Measurements from ENCODE around the gene ETNPPL.

ETNPPL gene

DNA sequence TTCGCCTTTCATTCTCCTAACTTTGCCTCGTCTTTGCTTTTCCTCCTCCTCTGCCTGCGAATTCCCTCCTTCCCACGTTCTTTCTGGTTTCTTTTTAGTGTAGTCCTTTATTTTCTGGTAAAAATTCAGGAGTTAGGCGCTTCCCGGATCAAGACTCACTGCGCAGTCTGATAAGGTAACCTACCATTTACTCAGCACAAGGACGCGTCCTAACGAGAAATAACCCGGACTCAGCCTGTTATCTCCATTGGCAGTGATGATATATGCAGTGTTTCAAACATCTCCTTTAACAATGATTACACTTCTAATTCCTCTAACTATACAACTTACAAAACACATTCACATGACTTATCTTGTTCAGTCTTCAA is 357 bp upstream of the ETNPPL start:
- no peak for DNase-seq (ENCODE audit: extremely low read depth, low read depth)
- TF ChIP-seq, protein P1, sequence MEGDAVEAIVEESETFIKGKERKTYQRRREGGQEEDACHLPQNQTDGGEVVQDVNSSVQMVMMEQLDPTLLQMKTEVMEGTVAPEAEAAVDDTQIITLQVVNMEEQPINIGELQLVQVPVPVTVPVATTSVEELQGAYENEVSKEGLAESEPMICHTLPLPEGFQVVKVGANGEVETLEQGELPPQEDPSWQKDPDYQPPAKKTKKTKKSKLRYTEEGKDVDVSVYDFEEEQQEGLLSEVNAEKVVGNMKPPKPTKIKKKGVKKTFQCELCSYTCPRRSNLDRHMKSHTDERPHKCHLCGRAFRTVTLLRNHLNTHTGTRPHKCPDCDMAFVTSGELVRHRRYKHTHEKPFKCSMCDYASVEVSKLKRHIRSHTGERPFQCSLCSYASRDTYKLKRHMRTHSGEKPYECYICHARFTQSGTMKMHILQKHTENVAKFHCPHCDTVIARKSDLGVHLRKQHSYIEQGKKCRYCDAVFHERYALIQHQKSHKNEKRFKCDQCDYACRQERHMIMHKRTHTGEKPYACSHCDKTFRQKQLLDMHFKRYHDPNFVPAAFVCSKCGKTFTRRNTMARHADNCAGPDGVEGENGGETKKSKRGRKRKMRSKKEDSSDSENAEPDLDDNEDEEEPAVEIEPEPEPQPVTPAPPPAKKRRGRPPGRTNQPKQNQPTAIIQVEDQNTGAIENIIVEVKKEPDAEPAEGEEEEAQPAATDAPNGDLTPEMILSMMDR (IDR thresholded peaks at IDR 0.05; ENCODE audit: low read depth, low read length), result no peak

DNA sequence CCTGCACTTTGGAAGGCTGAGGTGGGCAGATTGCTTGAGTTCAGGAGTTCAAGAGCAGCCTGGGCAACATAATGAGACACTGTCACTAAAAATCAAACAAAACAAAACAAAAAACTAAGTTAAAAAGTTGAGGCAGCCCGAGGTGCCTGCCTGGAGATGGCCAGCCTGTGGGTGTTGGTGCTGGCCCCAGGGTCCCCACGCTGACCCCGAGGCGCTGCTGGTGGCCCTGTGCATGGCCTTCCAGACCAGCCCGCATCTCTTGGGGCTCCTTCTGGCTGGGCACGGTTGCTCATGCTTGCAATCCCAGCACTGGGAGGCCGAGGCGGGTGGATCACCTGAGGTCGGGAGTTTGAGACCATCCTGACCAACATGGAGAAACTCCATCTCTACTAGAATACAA is 4.4 kb downstream of the ETNPPL start:
- TF ChIP-seq, protein P1 (IDR thresholded peaks at IDR 0.05; ENCODE audit: low read depth, low read length), result no peak
- DNase-seq (ENCODE audit: extremely low read depth, low read depth), result no peak

DNA sequence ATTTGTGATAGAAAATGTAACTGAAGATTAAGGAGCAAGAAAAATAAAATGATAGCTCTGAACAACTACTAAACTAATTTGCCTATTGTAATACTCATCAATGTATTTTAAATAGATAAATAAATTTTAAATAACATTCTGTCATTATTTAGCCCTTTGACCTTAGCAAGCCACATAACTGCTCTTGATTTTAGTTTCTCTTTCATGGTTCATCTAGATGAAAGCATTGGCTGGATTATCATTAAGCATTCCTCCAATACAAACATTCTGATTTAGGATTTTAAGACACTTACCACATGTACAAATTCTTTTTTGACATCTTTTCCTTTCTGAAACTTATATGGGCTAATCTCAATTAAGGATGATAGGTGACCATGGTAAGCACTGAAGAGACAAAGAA is 8.5 kb downstream of the ETNPPL start:
- no peak for DNase-seq (ENCODE audit: extremely low read depth, low read depth)
- TF ChIP-seq, protein P1 (IDR thresholded peaks at IDR 0.05; ENCODE audit: low read depth, low read length), result no peak

DNA sequence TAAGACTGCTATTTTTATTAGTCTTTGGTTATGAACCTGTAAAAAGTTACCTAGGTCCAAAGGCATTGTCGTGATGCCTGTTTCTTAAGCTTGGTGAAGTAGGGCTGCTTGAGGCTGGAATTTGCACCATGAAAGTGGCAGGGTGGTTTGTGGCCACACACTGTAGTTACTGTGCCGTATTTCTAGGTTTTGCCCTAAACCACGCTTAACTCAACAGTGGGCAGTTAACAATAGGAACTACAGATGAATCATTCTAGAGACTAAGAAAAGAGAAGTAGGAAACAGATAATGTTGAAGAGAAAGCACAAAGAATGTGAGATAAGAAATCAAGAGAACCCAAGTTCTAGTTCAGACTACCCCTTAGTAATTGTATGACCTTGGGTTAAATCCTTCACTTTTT is 11.5 kb downstream of the ETNPPL start:
- DNase-seq (ENCODE audit: extremely low read depth, low read depth), result no peak
- TF ChIP-seq, protein P1 (IDR thresholded peaks at IDR 0.05; ENCODE audit: low read depth, low read length), result no peak

DNA sequence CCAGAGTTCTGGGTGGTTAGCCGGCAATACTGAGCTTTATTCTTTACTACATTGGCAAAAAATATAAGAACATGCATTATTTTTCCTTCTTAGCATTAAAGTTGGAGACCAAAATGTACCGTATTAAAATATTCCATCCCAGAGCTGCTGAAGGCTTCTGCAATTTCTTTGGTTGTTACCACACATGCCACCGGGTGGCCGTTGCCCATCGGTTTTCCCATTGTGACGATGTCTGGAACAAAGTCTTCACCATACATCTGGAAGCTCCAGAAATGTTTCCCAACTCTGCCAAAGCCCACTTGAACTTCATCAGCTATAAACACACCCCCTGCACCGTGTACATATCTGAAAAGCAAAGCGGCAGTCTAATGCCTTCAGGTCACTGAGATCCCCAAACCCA is 13.7 kb downstream of the ETNPPL start:
- no peak for DNase-seq (ENCODE audit: extremely low read depth, low read depth)
- TF ChIP-seq, protein P1 (IDR thresholded peaks at IDR 0.05; ENCODE audit: low read depth, low read length), result peak; percentile 2

DNA sequence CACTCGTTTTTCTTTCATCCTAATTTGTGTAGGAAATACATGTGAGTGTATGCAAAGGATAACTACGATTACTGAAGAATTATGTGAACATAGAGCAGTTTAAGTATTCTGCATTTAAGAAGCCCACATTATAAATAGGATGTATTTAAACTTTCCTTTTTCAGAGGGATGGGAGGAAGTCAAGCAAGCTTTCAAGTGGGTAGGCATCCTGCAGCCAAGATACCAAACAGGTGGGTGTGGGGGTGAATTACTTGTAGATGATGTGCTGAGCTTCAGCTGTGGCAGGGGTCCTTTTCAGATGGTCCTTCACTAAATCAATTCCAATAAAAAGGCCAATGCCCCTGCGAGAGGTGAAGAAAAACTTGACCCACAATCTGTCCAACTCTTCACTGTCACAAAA is 16.3 kb downstream of the ETNPPL start:
- TF ChIP-seq, protein P1 (IDR thresholded peaks at IDR 0.05; ENCODE audit: low read depth, low read length), result no peak

DNA sequence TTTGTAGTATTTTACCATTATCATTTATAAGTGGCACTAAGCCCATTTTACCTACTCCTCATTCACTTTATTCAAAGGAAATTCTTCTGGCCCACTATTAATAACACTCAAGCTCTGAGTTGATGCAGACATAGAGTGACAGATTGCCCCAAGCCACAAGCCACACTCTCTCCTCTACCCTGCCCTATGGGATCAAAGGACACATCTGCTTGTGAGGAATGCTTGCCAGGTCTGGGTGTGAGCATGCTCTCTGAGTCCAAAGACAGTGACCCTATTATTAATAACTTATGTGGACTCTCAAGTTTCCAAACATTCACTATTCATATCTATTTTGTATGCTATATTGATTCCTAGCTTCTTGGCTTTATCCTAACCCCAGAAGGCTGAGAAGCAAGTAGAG is 18.5 kb downstream of the ETNPPL start:
- DNase-seq (ENCODE audit: extremely low read depth, low read depth), result peak; percentile 0
- TF ChIP-seq, protein P1 (IDR thresholded peaks at IDR 0.05; ENCODE audit: low read depth, low read length), result no peak

More for the DNA sequence above, 16.3 kb downstream of the ETNPPL start:
- no peak for DNase-seq (ENCODE audit: extremely low read depth, low read depth)
